Measurements from ENCODE around the gene PPA2.
"Not testable (repeated sequence)": the region's sequence is repeated elsewhere in the genome, so short reads cannot be mapped to it uniquely, and the experiment has no call there.

PPA2 gene

GRCh38 chr4:105458001-105458400 is 15.9 kb downstream of the PPA2 start:
- no peak for DNase-seq

DNA sequence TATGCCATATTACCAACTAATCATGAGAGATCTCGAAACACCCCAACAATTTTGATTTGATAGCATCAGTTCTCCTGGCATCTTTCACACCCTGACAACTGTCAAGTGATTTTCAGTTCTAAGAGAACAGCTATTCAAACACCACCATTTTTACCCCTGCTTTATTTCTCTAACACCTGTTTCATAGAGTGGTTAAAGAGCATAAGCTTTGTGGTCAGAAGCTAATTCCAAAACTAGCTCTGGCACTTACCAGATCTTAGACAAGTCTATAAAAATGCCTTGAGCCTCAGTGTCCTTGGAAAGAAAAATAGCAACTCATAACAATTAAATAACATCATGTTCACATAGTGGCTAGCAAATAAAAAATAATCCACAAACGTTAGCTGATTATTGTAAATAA is 17.9 kb downstream of the PPA2 start:
- no peak for DNase-seq

- DNase-seq, result no peak
These were observed 18.7 kb downstream of the PPA2 start for GRCh38 chr4:105455182-105455581.

GRCh38 chr4:105453550-105454205 is 20.2 kb downstream of the PPA2 start:
- no peak for DNase-seq

DNA sequence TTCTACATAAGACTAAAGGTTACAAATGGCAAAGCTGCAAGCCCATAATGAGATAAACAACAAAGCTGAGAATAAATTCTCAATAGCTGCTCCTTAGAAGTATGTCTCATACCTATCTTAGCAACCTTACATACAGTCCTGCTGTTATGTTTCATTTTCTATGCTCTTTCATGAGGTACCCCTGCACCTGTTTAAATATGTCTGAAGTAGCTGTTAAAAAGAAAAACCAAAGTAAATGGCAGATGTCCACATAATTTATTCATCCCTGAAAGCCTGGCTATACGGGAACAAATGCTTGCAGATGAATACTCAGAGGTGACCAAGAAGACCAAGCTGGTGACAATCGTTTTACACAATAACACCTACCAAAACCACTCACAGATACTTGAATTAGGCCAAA is 22.5 kb downstream of the PPA2 start:
- no peak for DNase-seq

GRCh38 chr4:105440890-105441289 is 33.0 kb downstream of the PPA2 start:
- DNase-seq, result peak; percentile 25 to 40

DNA sequence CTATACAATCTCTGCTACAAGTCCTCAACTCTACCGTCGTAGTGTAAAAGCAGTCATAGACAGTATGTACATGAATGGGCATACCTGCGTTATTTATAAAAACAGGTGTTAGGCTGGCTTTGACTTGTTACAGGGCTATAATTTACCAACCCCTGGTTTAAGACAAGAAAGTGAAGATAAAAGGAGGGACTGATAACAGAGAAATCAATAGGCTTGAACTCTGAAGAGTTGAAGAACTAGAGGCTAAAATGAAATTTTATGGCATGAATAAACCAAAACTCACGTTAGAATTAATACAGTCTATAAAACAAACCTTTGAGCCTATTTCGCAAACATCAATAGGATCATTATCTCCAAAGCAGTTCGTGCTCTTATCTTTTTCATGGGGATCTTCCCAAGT is 36.2 kb downstream of the PPA2 start:
- DNase-seq, result no peak

GRCh38 chr4:105436414-105436813 is 37.4 kb downstream of the PPA2 start:
- no peak for DNase-seq

DNA sequence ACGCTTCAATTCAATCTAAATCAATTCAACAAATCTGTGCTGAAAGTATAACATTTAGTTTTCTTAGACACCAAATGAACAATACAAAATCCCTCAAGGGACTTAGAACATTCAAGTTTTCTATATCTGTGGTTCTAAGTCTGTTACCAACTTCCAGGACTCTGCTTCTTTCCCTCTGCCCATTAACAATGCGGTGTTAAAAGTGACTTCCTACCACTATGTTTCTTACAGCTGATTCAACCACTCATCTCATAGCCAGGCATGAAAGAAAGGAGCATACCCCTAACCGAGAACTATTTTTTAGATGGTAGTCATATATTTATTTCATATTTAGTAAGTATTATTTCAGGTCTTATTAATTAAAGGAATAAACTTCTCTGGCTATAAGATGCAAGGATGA is 38.9 kb downstream of the PPA2 start:
- no peak for DNase-seq

GRCh38 chr4:105433421-105433820 is 40.4 kb downstream of the PPA2 start:
- DNase-seq, result no peak

- DNase-seq, result no peak
These were observed 41.4 kb downstream of the PPA2 start for GRCh38 chr4:105432438-105432837.

GRCh38 chr4:105430811-105431210 is 43.1 kb downstream of the PPA2 start:
- DNase-seq, result no peak

DNA sequence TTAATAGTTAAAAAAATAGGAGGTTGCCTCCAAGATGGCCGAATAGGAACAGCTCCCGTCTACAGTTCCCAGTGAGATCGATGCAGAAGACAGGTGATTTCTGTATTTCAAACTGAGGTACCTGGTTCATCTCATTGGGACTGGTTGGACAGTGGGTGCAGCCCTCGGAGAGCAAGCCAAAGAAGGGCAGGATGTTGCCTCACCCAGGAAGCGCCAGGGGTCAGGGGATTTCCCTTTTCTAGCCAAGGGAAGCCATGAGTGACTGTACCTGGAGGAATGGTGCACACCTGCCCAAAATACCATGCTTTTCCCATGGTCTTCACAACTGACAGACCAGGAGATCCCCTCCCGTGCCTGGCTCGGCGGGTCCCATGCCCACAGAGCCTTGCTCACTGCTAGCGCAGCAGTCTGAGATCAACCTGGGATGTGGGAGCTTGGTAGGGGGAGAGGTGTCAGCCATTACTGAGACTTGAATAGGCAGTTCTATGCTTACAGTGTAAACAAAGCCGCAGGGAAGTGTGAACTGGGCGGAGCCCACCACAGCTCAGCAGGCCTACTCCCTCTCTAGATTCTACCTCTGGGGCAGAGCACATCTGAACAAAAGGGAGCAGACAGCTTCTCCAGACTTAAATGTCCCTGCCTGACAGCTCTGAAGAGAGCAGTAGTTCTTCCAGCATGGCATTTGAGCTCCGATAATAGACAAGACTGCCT is 47.5 kb downstream of the PPA2 start:
- DNase-seq, result no peak

GRCh38 chr4:105422207-105422920 is 51.5 kb downstream of the PPA2 start:
- DNase-seq, result no peak

- no peak for DNase-seq
These were observed 56.2 kb downstream of the PPA2 start for GRCh38 chr4:105417624-105418023.

GRCh38 chr4:105415281-105415744 is 58.5 kb downstream of the PPA2 start:
- DNase-seq, result no peak

DNA sequence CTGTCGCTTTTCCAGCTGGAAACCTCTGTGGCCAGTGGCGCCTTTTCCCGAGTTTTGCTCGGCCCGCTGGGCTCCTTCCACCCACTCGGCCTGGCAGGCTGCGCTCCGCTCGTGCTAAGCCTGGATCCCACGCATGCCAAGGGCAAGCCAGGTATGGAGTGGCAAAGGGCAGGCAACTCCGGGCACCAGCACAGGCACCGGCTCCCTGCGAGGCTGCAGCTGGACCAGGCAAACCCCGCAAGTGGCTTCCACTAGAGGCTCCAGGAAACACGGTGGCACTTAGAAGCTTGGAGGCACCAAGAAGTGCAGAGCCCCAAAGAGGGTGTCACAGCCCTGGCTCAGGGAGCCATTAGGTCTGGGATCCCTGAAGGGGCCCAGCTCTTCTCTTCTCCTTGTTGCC is 59.5 kb downstream of the PPA2 start:
- DNase-seq, result no peak

- not testable (repeated sequence) for DNase-seq
These were observed 64.7 kb downstream of the PPA2 start for GRCh38 chr4:105409135-105409534.

DNA sequence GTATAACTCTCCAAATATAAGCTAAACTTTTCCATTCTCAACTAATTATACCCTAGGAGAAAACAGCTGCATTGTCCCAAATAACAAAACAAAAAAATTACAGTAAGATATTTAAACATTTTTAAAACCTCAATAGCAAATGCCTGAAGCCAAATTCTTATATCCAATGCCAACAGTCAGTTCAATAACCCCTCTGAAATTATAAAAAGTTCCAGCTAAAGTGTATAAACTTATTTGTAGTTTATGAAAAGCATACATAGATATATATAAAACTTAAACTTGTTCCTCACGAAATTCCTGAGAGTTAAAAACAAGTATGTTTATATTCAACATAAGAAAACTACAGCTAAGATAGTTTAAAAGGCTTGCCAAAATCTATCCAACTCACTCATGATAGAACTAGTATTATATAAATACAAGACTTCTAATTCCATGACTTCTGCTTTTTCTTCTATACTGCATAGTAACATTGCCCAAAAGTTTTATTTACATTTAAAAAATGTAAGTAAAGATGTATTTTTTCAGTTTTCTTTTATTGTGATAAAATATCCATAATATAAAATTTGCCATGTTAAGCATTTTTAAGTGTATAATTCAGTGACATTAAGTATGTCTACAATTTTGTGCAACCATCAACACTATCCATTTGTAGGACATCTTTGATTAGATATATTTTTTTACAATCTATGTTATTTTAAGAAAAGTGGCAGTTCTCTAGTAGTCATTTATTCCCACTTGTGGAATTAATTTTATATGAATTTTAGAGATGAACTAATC is 72.8 kb downstream of the PPA2 start:
- DNase-seq, result no peak

DNA sequence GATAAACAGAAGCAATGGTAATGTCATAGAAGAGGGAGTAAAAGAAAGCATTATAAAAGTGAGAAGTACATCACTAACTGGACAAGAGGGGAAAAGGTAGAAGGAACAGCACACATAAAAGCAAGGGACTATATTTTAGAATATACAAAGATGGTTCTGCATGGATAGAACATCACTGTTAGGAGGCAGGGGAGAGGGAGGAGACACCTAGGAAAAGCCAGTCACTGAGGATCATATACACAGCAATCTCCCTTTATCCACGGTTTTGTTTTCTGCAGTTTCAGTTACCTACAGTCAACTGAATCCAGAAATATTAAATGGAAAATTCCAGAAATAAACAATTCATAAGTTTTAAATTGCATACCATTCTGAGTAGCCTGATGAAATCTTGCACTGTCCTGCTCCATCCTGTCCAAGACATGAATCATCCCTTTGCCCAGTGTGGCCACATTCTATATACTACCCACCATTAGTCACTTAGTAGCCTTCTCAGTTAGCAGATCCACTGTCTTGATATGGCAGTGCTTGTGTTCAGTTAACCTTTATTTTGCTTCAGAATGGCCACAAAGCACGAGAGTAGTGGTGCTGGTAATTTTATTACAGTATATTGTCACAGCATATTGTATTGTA is 74.2 kb downstream of the PPA2 start:
- DNase-seq, result no peak

- DNase-seq, result no peak
These were observed 81.0 kb downstream of the PPA2 start for GRCh38 chr4:105392858-105393257.

- no peak for DNase-seq
These were observed 84.7 kb downstream of the PPA2 start for GRCh38 chr4:105389167-105389566.

- DNase-seq, result no peak
These were observed 86.4 kb downstream of the PPA2 start for GRCh38 chr4:105387466-105387865.

Measured in Kasumi-1 (cell line).